ENCODE data around the gene TRIM10. TPM values are rescaled to one million over a fixed set of nuclear protein-coding genes. Genes with fewer than 3 reads are reported as not detected.

The TRIM10 gene

Small RNA genes lying within 50 kb of the gene (small RNA-seq; reads per million reads assigned to genes)
- not detected for gene RF00554 (ENCODE audit: low read depth)

Measured in mesenchymal stem cell (in vitro differentiated cells and primary cell).